Activated CD8-positive, alpha-beta memory T cell treated with anti-CD3 and anti-CD28 coated beads, Interleukin-2, amount 10 ng/mL, durations not matched to agents 7 days and 5 days (primary cell): Measurements from ENCODE around the gene MAX. TPM values are rescaled to one million over a fixed set of nuclear protein-coding genes. Genes with fewer than 3 reads are reported as not detected.
A peak's percentile ranks its signal among the peaks of the same experiment; 100 is the strongest.

Experiments
- ATAC-seq: fragments of 150-1000 bp; cut with Tn5 transposase; one replicate; pipeline ENCODE4 v1.10.0; 2021; ENCODE audit warnings: moderate library complexity
- CTCF ChIA-PET: fragments of 350-600 bp; sonication (Branson Sonifier 250); formaldehyde crosslinking; loops from one replicate; lab custom pipeline; 2021; ENCODE audit warnings: antibody characterized with exemption; lab: Charles Lee
- DNase-seq: peaks from one replicate; pipeline ENCODE4 v3.0.0-alpha.2; 2020
- H3K27ac Mint-ChIP-seq: one replicate; pipeline ENCODE4 v1.8.0; 2021; ENCODE audit warnings: mild to moderate bottlenecking, mixed read lengths
- H3K27me3 Mint-ChIP-seq: one replicate; pipeline ENCODE4 v1.8.0; 2021; ENCODE audit warnings: mixed read lengths
- H3K36me3 Mint-ChIP-seq: one replicate; pipeline ENCODE4 v1.8.0; 2021; ENCODE audit warnings: mild to moderate bottlenecking, mixed read lengths
- H3K4me1 Mint-ChIP-seq: one replicate; pipeline ENCODE4 v1.8.0; 2021; ENCODE audit warnings: mixed read lengths
- H3K4me3 Mint-ChIP-seq: one replicate; pipeline ENCODE4 v1.8.0; 2021; ENCODE audit warnings: mild to moderate bottlenecking, moderate library complexity, mixed read lengths
- H3K9me3 Mint-ChIP-seq: one replicate; pipeline ENCODE4 v1.8.0; 2022; ENCODE audit warnings: low read depth, mixed read lengths
- total RNA-seq, 2 experiments: library from RNA; stranded (reverse); gene quantifications; one replicate each; pipeline ENCODE4 v1.2.3, GENCODE V29; 2021

The MAX gene
- total RNA-seq, 2 experiments from 2014 or later, result 130 to 134 TPM

DNA sequence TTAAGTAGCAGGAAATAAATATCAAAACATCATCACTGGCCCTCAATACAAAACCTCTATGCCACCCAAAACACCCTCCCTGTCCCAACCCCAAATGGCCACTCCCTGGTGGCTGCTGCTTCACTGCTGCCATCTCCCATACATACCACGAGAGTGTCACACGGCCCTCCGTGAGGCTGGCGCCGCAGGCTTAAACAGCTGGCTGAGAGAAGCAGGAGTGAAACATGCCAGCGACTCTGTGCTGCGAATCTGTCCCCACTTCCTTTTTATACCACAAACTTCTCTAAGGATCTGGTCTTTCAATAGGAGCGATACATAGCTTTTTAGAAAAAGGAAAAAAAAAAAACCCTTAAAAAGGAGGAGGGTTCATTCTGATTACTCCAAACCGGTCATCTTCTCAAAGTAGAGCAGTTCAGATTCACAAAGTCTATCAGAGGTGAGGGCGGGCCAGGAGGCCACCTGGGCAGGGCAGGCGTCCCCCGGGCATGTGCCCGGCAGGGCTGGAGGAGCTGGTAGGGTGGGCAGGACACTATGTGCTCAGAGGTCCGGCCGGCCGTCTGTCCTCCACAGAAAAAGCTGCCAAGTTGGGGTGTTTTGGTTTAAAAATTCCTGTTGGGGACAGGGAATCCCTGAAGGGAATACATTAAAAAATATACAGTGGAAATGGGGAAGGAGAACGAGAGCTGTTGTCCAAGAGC is 26.5 kb downstream of the MAX start:
- Mint-ChIP-seq H3K4me1 (peaks cover 31% of the 10 kb centered on the region), H3K27me3 (no peaks in the 10 kb centered on the region), H3K36me3 (peaks cover 44% of the 10 kb centered on the region), H3K27ac (no peak overlapping the region), H3K9me3 (no peaks in the 10 kb centered on the region), H3K4me3 (no peak overlapping the region)
- ATAC-seq (no peak), DNase-seq (no peak)
- CTCF ChIA-PET, result interaction anchor here (1.1 kb wide), 1 partner anchor 17 kb away, joined by 3 read pairs; no protein-coding TSS in a partner anchor

DNA sequence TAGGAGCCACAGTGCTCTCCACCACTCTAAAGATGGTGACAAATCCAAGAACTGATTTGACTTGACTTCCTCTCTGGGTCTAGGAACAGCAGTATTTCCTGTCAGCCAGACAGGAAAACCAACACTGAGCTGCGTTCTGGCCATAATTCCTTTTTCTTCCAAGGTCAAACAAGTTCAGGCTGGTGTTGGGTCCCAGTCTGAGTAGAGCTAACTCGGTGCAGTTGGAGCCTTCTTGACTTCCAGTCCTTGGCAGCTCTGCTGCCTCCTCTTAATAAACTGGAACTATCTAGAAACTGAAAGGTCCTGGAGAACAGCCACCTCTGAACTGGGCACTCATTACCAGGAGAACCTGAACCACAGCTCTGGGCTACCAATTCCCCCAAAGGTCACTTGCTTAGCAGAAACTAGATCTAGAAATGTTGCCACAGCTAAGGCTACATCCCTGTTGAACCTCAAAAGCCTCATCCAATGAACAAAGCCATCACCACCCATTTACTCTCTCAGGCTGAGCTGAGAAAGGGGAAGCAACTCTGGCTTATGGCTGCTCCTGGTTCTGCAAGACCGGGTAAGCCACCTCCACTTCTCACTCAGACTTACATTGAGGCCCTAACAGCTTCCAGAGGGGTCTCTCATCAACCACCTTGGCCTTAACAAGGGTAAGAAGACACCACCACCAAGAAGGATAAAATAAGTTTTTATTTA is 27.7 kb downstream of the MAX start:
- Mint-ChIP-seq H3K4me1 (peaks cover 22% of the 10 kb centered on the region), H3K27me3 (no peaks in the 10 kb centered on the region), H3K36me3 (peaks cover 32% of the 10 kb centered on the region), H3K4me3 (no peak overlapping the region), H3K27ac (peak overlapping the region; percentile 27), H3K9me3 (no peaks in the 10 kb centered on the region)
- ATAC-seq (no peak), DNase-seq (no peak)
- CTCF ChIA-PET, result interaction anchor here (1.1 to 1.4 kb wide), 4 partner anchors 11 to 87 kb away, joined by 3 read pairs; partner anchors contain the start of gene MAX

DNA sequence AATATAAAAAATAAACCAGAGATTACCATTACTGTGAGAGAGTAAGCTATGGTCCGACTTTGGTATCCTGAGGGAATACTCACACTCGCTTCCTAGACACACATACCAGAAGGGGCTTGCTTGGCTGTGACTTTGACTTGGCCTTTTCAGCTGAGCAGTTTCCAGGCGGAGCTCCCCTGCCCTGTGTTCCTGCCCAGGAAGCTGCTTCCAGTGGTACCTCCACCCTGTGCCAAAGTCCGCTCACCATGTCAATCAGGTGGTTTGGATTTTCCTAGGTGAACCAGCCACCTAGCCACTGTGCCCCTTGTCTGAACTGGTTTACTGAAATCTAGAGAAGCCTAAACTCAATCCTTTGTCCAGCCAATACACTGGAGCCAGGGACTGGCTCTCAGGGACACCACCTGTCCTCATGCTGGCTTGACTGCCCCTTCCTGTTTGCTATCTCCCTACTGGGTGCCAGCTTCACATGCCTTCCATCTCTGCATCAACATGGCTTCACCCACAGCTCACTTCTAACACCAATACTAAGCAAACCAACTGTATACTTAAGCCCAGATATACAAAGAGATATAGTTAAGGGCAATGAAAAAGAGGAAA is 28.6 kb downstream of the MAX start:
- no peaks in the 10 kb centered on the region for H3K27me3 Mint-ChIP-seq
- no peak overlapping the region for H3K4me3 Mint-ChIP-seq
- peaks cover 16% of the 10 kb centered on the region for H3K4me1 Mint-ChIP-seq
- ATAC-seq (no peak), DNase-seq (no peak)
- CTCF ChIA-PET, result interaction anchor here (1.1 to 1.4 kb wide), 3 partner anchors 11 to 86 kb away, joined by 3 read pairs; no protein-coding TSS in a partner anchor
- H3K27ac Mint-ChIP-seq, result peak overlapping the region; percentile 27
- no peaks in the 10 kb centered on the region for H3K9me3 Mint-ChIP-seq
- peaks cover 24% of the 10 kb centered on the region for H3K36me3 Mint-ChIP-seq

DNA sequence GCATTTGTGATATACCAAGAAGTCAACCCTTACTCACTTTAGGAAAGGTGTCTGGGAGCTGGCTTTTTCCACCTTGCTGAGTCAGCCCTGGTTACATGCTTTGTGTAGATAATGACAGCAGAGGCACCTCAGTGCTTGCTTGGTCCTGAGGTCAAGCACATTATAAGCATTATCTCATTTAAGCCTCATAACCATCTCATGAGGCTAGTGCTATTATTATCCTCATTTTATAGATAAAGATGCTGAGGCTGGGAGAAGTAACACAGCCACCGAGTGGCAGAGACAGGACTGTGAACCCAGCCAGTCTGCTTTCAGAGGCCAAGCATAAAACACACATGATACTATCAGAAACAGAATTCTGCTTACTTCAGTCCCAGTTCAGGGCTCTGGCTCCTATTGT is 29.4 kb downstream of the MAX start:
- Mint-ChIP-seq H3K27ac (no peak overlapping the region), H3K4me1 (peaks cover 16% of the 10 kb centered on the region), H3K27me3 (no peaks in the 10 kb centered on the region), H3K4me3 (no peak overlapping the region), H3K36me3 (peaks cover 23% of the 10 kb centered on the region), H3K9me3 (no peaks in the 10 kb centered on the region)
- CTCF ChIA-PET, result no interaction called here
- DNase-seq (no peak), ATAC-seq (no peak)

DNA sequence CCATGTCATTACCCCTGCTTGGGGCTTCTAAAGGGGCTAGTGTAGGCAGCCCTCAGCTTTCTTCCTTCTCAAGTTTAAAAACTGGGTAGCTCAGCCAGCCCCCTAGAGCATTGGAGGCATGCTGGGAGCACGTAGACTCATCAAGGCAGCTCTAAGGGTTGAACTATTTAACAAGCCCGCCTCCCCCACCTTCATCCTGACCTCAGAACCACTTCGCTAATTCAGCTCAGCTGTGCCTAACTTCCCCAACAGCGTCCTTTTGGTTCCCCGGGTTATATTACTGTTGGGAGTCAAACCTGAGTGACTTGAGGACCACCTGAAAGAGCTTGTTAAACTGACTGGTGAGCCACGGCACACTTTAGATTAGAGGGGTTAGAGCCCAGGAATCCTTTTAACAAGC is 30.1 kb downstream of the MAX start:
- H3K4me1 Mint-ChIP-seq, result peaks cover 16% of the 10 kb centered on the region
- H3K27me3 Mint-ChIP-seq, result no peaks in the 10 kb centered on the region
- H3K27ac Mint-ChIP-seq, result no peak overlapping the region
- ATAC-seq (no peak), DNase-seq (no peak)
- no peaks in the 10 kb centered on the region for H3K9me3 Mint-ChIP-seq
- no peak overlapping the region for H3K4me3 Mint-ChIP-seq
- peaks cover 21% of the 10 kb centered on the region for H3K36me3 Mint-ChIP-seq
- CTCF ChIA-PET, result no interaction called here

DNA sequence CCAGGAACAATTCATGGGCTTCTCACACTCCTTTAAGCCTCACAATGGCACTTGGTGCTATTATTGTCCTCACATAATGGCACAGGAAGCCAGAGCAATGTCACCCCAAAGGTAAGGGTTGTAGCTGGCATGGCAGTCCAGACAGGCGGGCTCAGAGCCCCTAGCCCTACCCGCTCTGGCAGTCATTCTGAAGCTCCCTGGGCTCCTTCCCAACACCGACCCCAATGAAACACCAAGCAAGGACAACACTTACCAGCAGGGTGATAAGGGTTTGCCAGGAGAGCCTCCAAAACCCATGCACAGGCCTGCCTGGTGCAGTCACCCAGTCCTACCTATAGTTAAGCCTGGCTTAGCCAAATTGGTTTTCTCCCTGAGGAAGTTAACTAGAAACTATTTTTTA is 30.8 kb downstream of the MAX start:
- Mint-ChIP-seq H3K27me3 (no peaks in the 10 kb centered on the region), H3K36me3 (peaks cover 18% of the 10 kb centered on the region), H3K27ac (no peak overlapping the region), H3K9me3 (no peaks in the 10 kb centered on the region), H3K4me3 (no peak overlapping the region), H3K4me1 (peaks cover 16% of the 10 kb centered on the region)
- DNase-seq (no peak), ATAC-seq (no peak)
- CTCF ChIA-PET, result no interaction called here

DNA sequence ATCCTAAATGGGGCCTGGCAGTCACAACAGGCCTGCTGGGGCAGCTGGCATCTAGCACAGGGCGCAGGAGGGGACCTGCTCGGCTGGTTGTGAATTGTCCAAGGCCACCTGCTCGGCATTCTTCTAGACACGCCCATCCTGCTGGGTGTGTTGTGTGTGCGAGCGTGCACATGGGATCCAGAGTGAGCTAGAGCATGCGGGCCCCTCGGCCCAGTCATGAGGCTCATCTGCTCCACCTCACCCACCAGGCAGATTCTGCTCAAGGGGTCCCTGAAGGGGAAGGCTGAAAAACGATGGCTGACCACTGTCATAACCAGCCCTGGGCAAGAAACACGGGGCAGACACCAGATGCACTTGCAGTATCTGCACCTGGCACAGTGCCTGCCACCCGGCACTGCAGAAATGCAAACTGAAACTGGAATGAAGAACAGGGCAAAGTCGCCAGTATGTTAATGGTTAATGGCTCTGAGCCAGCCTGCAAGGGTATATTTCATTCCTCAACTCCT is 31.8 kb downstream of the MAX start:
- CTCF ChIA-PET, result no interaction called here
- no peak for DNase-seq
- no peak overlapping the region for H3K27ac Mint-ChIP-seq
- peaks cover 20% of the 10 kb centered on the region for H3K36me3 Mint-ChIP-seq
- ATAC-seq, result no peak
- H3K4me1 Mint-ChIP-seq, result peaks cover 12% of the 10 kb centered on the region
- no peaks in the 10 kb centered on the region for H3K9me3 Mint-ChIP-seq
- H3K4me3 Mint-ChIP-seq, result no peak overlapping the region
- no peaks in the 10 kb centered on the region for H3K27me3 Mint-ChIP-seq

DNA sequence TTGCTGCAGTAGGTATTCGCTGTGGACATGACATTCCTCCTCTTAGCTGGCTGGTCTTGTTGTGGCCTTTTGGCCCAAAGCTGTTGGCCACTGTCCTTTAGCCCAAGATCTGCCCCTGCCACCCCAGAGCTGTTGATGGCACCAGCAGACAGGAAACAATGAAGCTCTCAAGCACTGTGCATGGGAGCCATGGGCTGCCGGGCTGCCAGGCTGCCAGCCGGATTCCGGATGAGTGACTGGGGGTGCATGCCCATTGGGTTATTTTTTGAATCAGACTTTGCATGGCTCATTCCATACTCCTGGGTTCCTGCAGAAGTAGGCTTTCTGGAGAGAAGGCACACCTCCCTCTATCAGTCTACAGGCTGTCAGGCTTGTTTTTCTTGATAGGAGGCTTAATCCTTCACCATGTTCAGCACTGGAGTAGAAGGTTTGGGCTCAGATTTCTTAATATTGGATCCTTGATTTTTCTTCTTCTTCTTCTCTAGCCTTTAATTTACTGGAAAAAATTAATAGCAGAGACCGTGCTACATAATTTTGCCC is 32.4 kb downstream of the MAX start:
- no peak overlapping the region for H3K4me3 Mint-ChIP-seq
- H3K27me3 Mint-ChIP-seq, result no peaks in the 10 kb centered on the region
- H3K27ac Mint-ChIP-seq, result no peak overlapping the region
- H3K9me3 Mint-ChIP-seq, result no peaks in the 10 kb centered on the region
- H3K36me3 Mint-ChIP-seq, result peaks cover 20% of the 10 kb centered on the region
- DNase-seq, result no peak
- CTCF ChIA-PET, result no interaction called here
- ATAC-seq, result no peak
- H3K4me1 Mint-ChIP-seq, result peaks cover 6% of the 10 kb centered on the region

DNA sequence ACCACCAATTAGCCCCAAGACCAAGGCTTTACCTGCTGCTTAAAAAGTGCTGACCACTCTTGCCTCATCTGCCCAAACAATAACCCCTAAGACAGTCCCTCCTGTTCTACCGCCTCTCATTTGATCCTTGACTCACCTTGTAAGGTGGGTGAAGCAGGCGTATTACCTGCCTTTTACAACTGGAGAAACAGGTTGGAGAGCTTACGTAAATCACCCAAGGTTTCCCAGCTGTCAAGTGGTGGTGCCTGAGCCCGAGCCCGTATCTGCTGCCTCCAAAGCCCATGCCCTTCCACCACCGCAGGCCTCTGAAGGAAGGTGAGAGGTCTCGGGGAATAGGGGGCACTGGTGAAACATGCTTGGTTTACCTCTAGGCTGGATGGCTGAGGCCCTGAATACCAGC is 36.6 kb downstream of the MAX start:
- Mint-ChIP-seq H3K27me3 (no peaks in the 10 kb centered on the region), H3K4me3 (no peak overlapping the region), H3K4me1 (no peaks in the 10 kb centered on the region), H3K27ac (no peak overlapping the region), H3K9me3 (no peaks in the 10 kb centered on the region), H3K36me3 (peaks cover 54% of the 10 kb centered on the region)
- DNase-seq (no peak), ATAC-seq (no peak)
- CTCF ChIA-PET, result no interaction called here

DNA sequence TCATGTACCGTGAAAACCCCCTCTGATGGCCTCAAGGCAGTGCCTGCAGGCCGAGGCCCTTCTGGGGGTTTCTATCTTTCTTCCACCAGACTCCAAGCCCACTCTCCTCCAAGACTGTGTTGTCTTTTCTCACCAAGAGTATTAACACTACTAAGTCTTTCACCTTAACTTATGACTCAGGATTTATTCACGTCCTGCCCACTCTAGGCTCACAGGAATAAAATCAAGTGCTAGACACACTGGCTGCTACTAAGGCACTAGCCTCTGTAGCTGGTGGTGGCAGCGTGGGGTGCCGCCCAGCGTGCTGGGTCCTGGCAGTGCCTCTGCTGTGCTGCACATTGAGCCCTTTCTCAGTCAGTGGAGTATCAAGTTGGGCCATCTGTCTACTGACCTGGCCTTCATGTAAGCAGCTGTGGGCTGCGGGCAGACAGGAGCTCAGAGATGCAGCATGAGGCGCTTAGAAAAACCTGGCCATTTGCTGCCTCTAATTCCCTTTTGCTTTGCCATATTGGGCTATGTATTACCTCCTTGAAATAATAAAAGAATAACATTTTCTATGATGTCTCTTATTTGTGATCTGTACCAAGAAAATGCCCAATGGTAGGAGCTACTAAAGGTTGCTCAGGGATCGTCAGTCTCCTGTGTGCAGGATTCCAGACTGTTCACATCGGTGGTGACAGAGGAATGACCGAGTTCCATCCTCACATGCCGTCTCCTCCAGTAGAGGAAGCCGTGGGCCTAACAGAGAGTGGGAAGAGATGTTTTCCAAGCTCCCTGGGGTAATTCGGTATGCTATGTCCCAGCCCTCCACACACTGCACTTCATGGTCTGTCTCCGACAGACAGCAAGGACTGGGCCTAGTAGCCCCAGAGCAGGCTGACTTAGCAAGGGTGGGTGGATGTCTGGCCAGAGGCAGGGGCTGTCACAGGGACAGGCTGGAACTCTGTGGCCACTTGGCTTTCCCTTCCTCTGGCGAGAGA is 39.9 kb downstream of the MAX start:
- ATAC-seq, result no peak
- Mint-ChIP-seq H3K27ac (no peak overlapping the region), H3K27me3 (no peaks in the 10 kb centered on the region), H3K4me1 (no peaks in the 10 kb centered on the region), H3K4me3 (no peak overlapping the region), H3K9me3 (no peaks in the 10 kb centered on the region), H3K36me3 (peaks cover 61% of the 10 kb centered on the region)
- CTCF ChIA-PET, result interaction anchor here (0.8 kb wide), 1 partner anchor 239 kb away, joined by 3 read pairs; no protein-coding TSS in a partner anchor
- DNase-seq, result no peak

DNA sequence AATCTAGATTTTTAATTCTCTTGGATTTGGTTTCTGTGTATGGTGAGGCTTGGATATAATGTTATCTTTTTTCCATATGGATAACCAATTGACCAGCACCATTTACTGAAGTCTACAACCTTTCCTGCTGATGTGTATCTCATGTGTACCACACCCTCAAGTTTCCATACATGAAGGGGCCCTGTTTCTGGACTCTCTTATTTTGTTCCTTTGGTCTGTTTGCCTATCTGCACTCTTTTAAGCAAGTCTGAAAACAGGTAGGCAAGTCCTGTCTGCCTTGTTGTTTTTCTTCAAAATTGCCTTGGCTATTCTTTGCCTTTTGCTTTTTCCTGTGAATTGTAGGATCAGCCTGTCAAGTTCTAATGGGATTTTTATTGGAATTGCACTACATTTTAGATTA is 44.6 kb downstream of the MAX start:
- no peaks in the 10 kb centered on the region for H3K27me3 Mint-ChIP-seq

DNA sequence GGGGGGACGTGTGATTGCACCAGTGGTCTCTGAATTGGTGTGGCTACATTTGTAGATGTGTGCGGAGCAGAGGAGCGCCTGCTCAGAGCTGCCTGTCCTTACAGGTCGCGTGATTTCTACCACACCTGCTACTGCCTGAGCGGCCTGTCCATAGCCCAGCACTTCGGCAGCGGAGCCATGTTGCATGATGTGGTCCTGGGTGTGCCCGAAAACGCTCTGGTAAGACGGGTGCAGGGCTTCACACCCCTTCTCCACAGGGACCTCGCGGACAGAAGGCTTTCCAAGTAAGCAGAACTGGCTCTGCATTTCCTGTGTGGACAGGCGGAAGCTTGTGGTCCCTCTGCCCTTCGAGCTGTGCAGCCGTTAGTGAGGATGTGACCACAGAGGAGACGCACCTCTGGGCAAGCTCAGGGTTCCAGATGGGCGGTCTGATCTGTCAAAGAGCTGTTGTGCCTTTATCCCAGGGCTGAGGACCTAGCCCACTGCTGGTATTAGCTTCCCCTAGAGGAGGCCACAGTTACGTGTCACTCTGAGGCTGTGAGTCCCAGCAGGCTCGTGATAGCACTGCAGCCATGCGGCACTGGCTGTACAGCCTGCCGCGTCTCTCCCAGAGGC is 47.7 kb downstream of the MAX start:
- no peak for ATAC-seq

More for the DNA sequence above, 44.6 kb downstream of the MAX start:
- Mint-ChIP-seq H3K27ac (no peak overlapping the region), H3K36me3 (peaks cover 31% of the 10 kb centered on the region), H3K4me3 (no peak overlapping the region), H3K9me3 (no peaks in the 10 kb centered on the region), H3K4me1 (peaks cover 2% of the 10 kb centered on the region)
- ATAC-seq (no peak), DNase-seq (no peak)
- CTCF ChIA-PET, result no interaction called here

More for the DNA sequence above, 47.7 kb downstream of the MAX start:
- DNase-seq, result no peak
- no peak overlapping the region for H3K27ac Mint-ChIP-seq
- no peak overlapping the region for H3K4me3 Mint-ChIP-seq
- H3K9me3 Mint-ChIP-seq, result no peaks in the 10 kb centered on the region
- H3K4me1 Mint-ChIP-seq, result peaks cover 4% of the 10 kb centered on the region
- no peaks in the 10 kb centered on the region for H3K27me3 Mint-ChIP-seq
- CTCF ChIA-PET, result interaction anchor here (0.9 kb wide), 1 partner anchor 20 kb away, joined by 3 read pairs; no protein-coding TSS in a partner anchor
- H3K36me3 Mint-ChIP-seq, result peaks cover 16% of the 10 kb centered on the region
